ENCODE measurements around the gene ADPRH. TPM values are rescaled to one million over a fixed set of nuclear protein-coding genes. Genes with fewer than 3 reads are reported as not detected.

ADPRH gene
- polyA plus RNA-seq, 1 experiment, result 0.36 TPM

GRCh38 chr3:119580067-119580760, 922 bp downstream of the ADPRH start:
- POLR2A ChIA-PET, result interaction anchor here (0.6 kb wide), 1 partner anchor 225 kb away, joined by 4 read pairs; no protein-coding TSS in a partner anchor
- no peak overlapping the region for H3K27ac ChIP-seq (ENCODE audit: low read depth, low read length)

GRCh38 chr3:119582178-119582577, 2.9 kb downstream of the ADPRH start:
- ChIA-PET POLR2A (no interaction called here), CTCF (no interaction called here)
- DNase-seq (ENCODE audit: low read depth, low spot score), result no peak
- H3K27me3 ChIP-seq (ENCODE audit: control insufficient read depth, insufficient read depth, low read length), result no peaks in the 10 kb centered on the region
- no peak overlapping the region for H3K4me3 ChIP-seq (ENCODE audit: low read depth, low read length)
- H3K9me3 ChIP-seq (ENCODE audit: control insufficient read depth, insufficient read depth, low read length), result no peaks in the 10 kb centered on the region; the same call in 1 of the 2 replicates
- H3K27ac ChIP-seq (ENCODE audit: low read depth, low read length), result no peak overlapping the region
- TF ChIP-seq CTCF (IDR thresholded peaks at IDR 0.05; ENCODE audit: low read depth, low read length), result no peak

More at GRCh38 chr3:119580067-119580760, 922 bp downstream of the ADPRH start:
- no peak for DNase-seq (ENCODE audit: low read depth, low spot score)
- H3K9me3 ChIP-seq (ENCODE audit: control insufficient read depth, insufficient read depth, low read length), result no peaks in the 10 kb centered on the region; the same call in 1 of the 2 replicates
- no peaks in the 10 kb centered on the region for H3K27me3 ChIP-seq (ENCODE audit: control insufficient read depth, insufficient read depth, low read length)
- H3K4me3 ChIP-seq (ENCODE audit: low read depth, low read length), result peak overlapping the region; percentile 63
- CTCF ChIA-PET, result interaction anchor here (0.5 kb wide), 1 partner anchor 46 kb away, joined by 4 read pairs; no protein-coding TSS in a partner anchor
- no peak for TF ChIP-seq CTCF (IDR thresholded peaks at IDR 0.05; ENCODE audit: low read depth, low read length)

GRCh38 chr3:119585208-119585607, 5.9 kb downstream of the ADPRH start:
- no peak overlapping the region for H3K4me3 ChIP-seq (ENCODE audit: low read depth, low read length)
- no peak overlapping the region for H3K27ac ChIP-seq (ENCODE audit: low read depth, low read length)
- no peak for TF ChIP-seq CTCF (IDR thresholded peaks at IDR 0.05; ENCODE audit: low read depth, low read length)
- ChIA-PET CTCF (no interaction called here), POLR2A (no interaction called here)
- H3K27me3 ChIP-seq (ENCODE audit: control insufficient read depth, insufficient read depth, low read length), result peaks cover 15% of the 10 kb centered on the region
- H3K9me3 ChIP-seq (ENCODE audit: control insufficient read depth, insufficient read depth, low read length), result peaks cover under 1% of the 10 kb centered on the region; the same call in 1 of the 2 replicates
- DNase-seq (ENCODE audit: low read depth, low spot score), result no peak

GRCh38 chr3:119585856-119586570, 6.7 kb downstream of the ADPRH start:
- no peak overlapping the region for H3K4me3 ChIP-seq (ENCODE audit: low read depth, low read length)
- ChIA-PET POLR2A (interaction anchor here (0.5 kb wide), 1 partner anchor 52 kb away, joined by 4 read pairs; no protein-coding TSS in a partner anchor), CTCF (no interaction called here)
- no peak overlapping the region for H3K27ac ChIP-seq (ENCODE audit: low read depth, low read length)
- H3K27me3 ChIP-seq (ENCODE audit: control insufficient read depth, insufficient read depth, low read length), result peaks cover 19% of the 10 kb centered on the region
- no peak for DNase-seq (ENCODE audit: low read depth, low spot score)
- peaks cover 7% of the 10 kb centered on the region; the same call in 1 of the 2 replicates for H3K9me3 ChIP-seq (ENCODE audit: control insufficient read depth, insufficient read depth, low read length)
- TF ChIP-seq CTCF (IDR thresholded peaks at IDR 0.05; ENCODE audit: low read depth, low read length), result no peak

- H3K4me3 ChIP-seq (ENCODE audit: low read depth, low read length), result no peak overlapping the region
- no peak overlapping the region for H3K27ac ChIP-seq (ENCODE audit: low read depth, low read length)
Measured at GRCh38 chr3:119586733-119587172, 7.5 kb downstream of the ADPRH start.

More at GRCh38 chr3:119586733-119587172, 7.5 kb downstream of the ADPRH start:
- no peak for TF ChIP-seq CTCF (IDR thresholded peaks at IDR 0.05; ENCODE audit: low read depth, low read length)
- peaks cover 25% of the 10 kb centered on the region for H3K27me3 ChIP-seq (ENCODE audit: control insufficient read depth, insufficient read depth, low read length)
- DNase-seq (ENCODE audit: low read depth, low spot score), result no peak
- peaks cover 7% of the 10 kb centered on the region; the same call in 1 of the 2 replicates for H3K9me3 ChIP-seq (ENCODE audit: control insufficient read depth, insufficient read depth, low read length)
- CTCF ChIA-PET, result no interaction called here
- POLR2A ChIA-PET, result interaction anchor here (0.5 to 0.6 kb wide), 2 partner anchors 51 to 330 kb away, joined by 3 to 4 read pairs; no protein-coding TSS in a partner anchor
